Fibroblast of the aortic adventitia (primary cell): ENCODE results near the gene C10orf90. TPM values are rescaled to one million over a fixed set of nuclear protein-coding genes. Genes with fewer than 3 reads are reported as not detected.

Experiments
- DNase-seq: peaks from one replicate; pipeline ENCODE4 v3.0.0-alpha.2; 2010; ENCODE audit warnings: low read depth
- H3K4me3 ChIP-seq: 2 replicates; pipeline ENCODE4 v1.5.1; 2011; ENCODE audit warnings: low read depth, mild to moderate bottlenecking, control low read depth, low read length, moderate library complexity
- total RNA-seq: library from RNA; depleted of rRNA; stranded (reverse); fragments of >200 nt; gene quantifications from 2 replicates; pipeline ENCODE4 v1.2.3, GENCODE V29; 2012; ENCODE audit warnings: low replicate concordance
- TF ChIP-seq, protein P1 (sequence below): IDR thresholded peaks from 2 replicates; pipeline ENCODE4 v1.5.1; 2011; ENCODE audit warnings: mild to moderate bottlenecking, low read length, control low read depth, inconsistent platforms; ENCODE audit not compliant: insufficient read depth

C10orf90 gene
- total RNA-seq, 1 donor: 1.1 TPM

DNA sequence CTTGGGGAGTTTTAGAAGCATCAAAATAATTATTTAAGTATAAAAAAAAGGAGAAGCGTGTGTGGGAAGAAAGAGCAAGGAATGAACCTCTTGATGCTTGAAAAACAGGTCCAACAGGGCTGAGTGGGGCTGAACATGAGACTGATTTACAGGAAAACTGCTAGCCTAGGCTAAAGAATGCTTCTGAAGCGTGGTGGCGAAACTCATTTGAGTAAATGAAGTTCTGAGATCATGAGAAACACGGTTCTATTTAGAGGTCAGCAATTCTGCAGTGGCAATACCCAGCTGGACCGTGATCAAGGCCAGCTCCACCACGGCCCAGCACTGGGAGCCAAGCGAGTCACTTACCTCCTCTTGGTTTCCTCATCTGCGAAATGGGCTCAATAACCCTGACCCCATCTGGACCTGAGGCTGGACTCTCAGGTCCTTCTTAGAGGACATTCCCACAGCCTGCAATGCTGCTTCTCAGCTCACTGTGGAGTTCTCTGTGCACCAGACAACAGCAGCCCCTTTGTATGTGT is 142.1 kb downstream of the C10orf90 start:
- TF ChIP-seq, protein P1, sequence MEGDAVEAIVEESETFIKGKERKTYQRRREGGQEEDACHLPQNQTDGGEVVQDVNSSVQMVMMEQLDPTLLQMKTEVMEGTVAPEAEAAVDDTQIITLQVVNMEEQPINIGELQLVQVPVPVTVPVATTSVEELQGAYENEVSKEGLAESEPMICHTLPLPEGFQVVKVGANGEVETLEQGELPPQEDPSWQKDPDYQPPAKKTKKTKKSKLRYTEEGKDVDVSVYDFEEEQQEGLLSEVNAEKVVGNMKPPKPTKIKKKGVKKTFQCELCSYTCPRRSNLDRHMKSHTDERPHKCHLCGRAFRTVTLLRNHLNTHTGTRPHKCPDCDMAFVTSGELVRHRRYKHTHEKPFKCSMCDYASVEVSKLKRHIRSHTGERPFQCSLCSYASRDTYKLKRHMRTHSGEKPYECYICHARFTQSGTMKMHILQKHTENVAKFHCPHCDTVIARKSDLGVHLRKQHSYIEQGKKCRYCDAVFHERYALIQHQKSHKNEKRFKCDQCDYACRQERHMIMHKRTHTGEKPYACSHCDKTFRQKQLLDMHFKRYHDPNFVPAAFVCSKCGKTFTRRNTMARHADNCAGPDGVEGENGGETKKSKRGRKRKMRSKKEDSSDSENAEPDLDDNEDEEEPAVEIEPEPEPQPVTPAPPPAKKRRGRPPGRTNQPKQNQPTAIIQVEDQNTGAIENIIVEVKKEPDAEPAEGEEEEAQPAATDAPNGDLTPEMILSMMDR: no peak
- no peak for DNase-seq
- H3K4me3 ChIP-seq: no peak overlapping the region

DNA sequence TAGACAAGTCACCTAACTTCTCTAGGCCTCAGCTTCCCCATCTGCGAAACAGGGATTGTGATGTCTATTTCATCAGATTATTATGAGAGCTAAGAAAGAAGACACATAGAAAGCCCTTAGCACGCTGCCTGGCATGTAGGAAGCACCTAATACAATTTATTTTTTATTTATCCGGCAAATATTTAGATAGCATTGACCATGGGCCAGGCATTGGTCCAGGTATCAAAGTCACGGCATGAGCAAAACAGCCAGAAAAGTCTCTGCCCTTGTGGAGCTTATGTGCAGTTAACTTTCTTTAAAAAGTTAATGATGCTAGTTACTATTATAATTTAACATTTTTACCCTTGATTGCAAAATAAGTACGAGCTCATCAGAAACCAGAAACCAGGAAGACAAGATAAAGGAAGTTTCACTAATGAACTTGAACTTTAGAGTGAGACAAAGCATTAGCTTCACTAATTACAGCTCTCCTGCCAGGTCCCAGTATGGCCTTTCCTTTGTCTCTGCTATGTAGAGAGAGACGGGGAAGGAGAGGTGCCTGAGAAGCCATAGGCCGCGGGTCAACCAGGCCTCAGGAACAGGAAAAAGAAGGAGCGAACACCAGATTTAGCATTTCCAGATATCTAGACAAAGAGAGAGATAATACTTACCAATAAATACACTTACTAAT is 142.7 kb downstream of the C10orf90 start:
- DNase-seq: no peak
- H3K4me3 ChIP-seq: no peak overlapping the region
- TF ChIP-seq, protein P1: no peak

DNA sequence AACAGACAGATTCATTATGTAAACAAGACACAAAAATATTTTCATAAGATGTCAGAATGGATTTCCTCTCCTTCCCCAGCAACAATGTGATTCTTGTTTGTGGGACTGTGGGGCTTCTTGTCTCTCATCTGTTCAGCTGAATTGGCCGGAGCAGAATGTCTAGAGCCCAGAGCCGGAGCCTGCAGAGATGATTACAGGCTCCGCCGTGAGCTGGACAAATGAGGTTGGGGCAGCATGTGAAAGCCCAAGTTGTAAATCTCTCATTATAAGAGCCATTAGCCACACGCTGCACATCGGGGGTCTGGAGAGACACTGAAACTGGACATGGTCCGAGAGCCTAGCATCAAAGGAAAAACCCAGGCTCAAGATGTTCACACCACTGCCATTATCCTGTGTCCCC is 145.2 kb downstream of the C10orf90 start:
- TF ChIP-seq, protein P1: no peak
- no peak for DNase-seq
- no peak overlapping the region for H3K4me3 ChIP-seq

DNA sequence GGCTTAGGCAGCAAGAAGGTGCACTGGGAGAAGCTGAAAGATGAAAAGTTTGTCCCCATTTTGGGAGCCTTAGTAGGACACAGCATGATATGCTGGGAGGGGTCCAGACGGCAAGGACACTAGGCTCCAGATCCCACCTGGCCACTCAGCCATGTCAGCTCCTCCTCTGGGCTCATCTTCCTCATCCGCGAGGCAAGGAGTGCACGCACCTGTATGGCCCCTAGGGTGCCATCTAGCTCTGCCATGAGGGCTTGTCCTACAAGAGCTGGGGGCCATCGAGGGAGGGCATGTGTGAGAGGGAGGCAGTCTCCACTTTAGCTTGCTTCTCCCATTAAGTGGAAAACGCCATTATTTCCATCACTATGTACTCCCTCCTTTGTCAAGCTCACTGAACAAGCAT is 146.0 kb downstream of the C10orf90 start:
- H3K4me3 ChIP-seq: no peak overlapping the region
- TF ChIP-seq, protein P1: no peak
- no peak for DNase-seq

DNA sequence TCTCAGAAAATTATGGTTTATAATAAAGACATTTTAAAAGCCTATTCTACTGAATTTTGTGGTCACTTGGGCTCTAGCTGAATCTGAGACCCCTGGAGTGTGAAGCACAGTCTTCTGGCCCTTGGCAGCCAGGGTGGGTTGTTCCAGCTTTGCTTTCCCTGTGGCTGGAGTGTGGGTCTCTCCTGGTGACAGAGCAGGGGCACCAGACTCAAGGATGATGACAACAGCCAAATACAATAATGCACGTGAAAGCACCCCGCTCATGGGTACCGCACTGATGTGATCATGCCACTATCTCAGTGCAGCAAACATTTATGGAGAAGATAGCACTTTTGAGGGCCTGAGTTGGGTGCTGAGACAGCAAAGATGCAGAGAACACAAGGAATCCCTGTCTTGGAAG is 147.4 kb downstream of the C10orf90 start:
- no peak overlapping the region for H3K4me3 ChIP-seq
- DNase-seq: no peak
- TF ChIP-seq, protein P1: no peak

DNA sequence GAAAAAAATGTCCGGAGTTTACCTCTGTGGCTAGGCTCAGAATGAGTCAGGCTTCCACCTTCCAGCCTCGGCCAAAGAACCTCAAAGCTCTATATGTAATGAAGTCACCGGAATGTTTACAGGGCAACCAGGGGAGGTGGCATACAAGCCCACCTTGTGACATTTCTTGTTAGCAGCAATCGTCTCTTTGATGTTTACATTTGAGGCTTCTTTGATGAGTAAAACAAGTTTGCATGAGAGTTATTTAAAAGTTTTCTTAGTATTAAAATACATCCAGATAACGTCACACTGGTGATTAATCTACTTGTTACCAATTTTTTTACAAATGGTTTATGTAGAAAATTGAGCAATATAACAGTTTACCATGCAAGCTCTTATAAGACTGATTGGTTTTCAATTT is 149.1 kb downstream of the C10orf90 start:
- TF ChIP-seq, protein P1: no peak
- no peak for DNase-seq
- no peak overlapping the region for H3K4me3 ChIP-seq
